DLD1 (cell line): ENCODE results near the gene SPOCK1.

ENCODE experiments used
- in situ Hi-C: cut with HindIII; loops from 2 replicates; pipeline ENCODE4 v1.10.0; 2017; ENCODE audit warnings: low sequenced_read_pairs

Gene SPOCK1

DNA sequence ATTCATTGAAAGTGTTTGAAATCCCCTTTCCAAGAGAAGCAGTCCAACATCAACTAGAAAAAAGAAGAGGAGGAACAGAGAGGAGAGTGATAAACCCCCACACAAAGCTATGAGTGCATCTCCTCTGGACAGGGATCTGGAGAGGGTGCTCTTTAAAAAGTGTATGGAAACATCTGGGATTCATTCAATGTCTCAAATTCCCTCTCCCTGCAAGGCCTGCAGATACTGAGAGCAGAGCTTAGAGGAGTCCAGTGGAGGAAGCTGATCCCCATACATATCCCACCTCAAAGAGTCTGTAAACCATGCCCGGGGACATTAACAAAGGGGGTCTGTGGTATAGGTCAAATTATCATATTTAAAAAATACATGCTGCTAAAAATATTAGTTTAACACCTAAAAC lies 2.2 kb downstream of the SPOCK1 start:
- in situ Hi-C loops: no loop called here

- in situ Hi-C loops: no loop called here
These were observed 6.8 kb downstream of the SPOCK1 start for GRCh38 chr5:137492331-137492730.

DNA sequence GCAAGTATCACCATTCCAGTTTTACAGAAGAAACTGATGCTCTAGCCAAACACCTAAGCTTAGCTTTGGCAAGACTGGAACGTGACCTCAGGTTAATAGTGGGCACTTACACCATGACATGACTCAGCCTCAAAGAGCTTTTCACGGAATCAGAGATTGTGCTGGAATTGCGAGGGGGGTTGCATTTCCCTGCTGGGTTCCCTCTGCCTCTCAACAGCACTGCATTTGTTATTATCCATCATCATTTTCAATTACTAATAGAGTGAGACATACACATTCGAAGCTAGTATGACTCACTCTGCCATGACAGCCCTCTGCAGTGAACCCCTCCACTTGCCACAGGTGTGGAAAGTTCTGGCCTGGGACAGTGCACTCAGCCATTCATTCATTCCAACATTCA lies 8.0 kb downstream of the SPOCK1 start:
- in situ Hi-C loops: no loop called here

DNA sequence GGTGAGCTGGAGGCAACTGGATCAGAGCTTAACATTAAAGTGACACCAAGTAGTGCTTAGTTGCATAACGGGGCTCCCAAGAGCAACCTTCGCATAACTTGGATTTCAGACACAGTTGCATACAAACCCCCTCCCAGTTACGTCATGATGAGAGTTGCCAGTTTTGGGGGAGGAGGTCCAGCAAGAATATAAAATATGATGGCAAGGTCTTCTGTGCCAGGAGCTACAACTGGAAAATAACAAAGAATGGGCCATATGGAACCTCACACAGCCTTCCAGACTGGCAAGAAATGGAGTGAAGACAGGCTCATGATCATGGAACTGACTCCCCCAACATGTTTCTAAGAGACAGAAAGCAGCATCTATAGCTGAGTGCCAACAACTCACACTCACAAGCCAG lies 8.5 kb downstream of the SPOCK1 start:
- in situ Hi-C loops: no loop called here

DNA sequence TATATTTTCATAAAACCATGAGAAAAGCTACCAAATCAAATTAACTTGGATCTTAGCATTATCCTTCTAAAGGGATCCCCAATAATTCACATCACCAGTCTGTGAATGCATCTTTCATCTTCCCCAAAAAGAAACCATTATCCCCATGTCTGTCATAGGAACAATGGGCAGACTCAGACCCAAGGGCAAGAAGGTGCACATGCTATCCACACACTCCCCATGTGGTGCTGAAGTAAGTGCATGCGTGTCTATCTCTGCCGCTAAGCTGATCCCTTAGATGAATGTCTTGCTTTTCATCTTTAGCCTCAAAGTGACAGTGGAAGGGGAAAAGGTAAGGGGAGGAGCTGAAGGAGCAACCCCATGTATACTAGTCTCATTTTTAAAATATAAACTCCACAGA lies 10.2 kb downstream of the SPOCK1 start:
- in situ Hi-C loops: no loop called here

- in situ Hi-C loops: no loop called here
These were observed 10.6 kb downstream of the SPOCK1 start for GRCh38 chr5:137488516-137488915.

DNA sequence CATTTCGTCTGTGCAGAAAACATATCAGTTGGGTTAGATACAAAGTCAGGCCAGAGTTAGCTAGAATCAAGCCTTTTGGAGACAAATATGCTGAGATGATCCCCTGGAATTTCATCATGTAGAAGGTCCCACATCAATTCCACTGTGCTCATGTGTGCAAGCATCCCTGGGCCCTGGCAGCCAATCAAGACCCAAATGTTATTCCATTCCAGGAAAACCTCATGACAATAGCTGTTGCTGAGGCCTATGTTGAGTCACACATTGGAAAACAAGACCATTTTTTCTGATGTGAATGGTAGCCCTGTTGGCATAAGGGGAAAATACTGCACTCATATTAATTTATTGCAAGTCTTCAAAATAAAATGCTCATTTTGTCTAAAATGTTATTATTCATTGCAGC lies 11.5 kb downstream of the SPOCK1 start:
- in situ Hi-C loops: no loop called here

DNA sequence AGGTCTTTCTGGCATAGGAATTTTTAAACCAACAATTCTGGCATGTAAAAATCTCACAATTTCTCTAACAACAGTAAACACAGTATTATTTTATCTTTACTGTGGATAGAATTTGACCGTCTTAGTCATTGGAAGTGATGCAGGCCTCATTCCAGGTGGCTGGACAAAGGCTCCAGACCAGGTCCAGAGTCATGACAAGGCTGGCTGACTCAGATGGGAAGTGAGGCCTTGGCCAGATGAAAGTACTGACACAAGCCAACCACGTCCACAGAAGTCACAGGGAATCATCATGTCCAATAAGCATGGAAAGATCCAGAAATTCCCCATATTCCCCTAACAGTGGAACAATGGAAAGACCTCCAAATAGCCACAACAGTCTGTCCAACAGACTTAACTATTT lies 12.4 kb downstream of the SPOCK1 start:
- in situ Hi-C loops: no loop called here

DNA sequence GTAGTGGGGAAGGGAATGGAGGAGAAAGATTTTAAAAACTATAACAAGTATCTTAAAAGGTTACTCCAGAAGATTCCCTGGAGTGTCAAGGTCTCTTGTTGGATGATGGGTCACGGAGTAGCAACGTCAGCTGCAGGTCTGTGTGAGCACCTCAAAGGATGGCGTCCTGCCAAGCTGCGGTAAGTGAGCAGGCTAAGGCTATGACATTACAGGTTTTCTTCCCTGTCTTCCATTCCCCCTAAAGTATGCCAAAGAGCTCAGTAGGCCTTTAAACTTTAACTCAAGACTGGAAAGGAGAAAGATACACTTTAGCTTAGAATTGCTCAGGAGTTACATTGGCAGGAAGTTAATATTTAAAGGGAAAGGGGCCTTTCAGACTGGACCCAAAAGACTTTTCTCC lies 17.5 kb downstream of the SPOCK1 start:
- in situ Hi-C loops: no loop called here

- in situ Hi-C loops: no loop called here
These were observed 21.1 kb downstream of the SPOCK1 start for GRCh38 chr5:137478043-137478442.

DNA sequence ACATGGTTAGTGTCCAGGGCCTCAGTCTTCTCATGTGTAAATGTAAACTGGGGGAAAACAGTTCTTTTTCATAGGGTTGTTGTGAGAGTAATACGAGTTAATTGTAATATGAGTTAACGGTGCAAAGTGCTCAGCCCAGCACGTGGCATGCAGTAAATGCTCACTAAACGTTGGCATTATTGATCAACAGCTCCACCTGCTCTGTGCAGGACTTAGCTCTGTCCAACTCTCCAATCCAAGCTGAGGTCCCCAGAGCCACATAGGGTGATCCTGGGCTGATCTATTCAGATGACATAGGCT lies 28.3 kb downstream of the SPOCK1 start:
- in situ Hi-C loops: no loop called here

- in situ Hi-C loops: no loop called here
These were observed 28.8 kb downstream of the SPOCK1 start for GRCh38 chr5:137470111-137470920.

GRCh38 chr5:137466889-137467288 lies 32.2 kb downstream of the SPOCK1 start:
- in situ Hi-C loops: loop anchor here (5.0 kb wide), 1 partner anchor 35 kb away; no protein-coding TSS in a partner anchor

GRCh38 chr5:137465930-137466329 lies 33.2 kb downstream of the SPOCK1 start:
- in situ Hi-C loops: loop anchor here (5.0 kb wide), 1 partner anchor 34 kb away; no protein-coding TSS in a partner anchor

DNA sequence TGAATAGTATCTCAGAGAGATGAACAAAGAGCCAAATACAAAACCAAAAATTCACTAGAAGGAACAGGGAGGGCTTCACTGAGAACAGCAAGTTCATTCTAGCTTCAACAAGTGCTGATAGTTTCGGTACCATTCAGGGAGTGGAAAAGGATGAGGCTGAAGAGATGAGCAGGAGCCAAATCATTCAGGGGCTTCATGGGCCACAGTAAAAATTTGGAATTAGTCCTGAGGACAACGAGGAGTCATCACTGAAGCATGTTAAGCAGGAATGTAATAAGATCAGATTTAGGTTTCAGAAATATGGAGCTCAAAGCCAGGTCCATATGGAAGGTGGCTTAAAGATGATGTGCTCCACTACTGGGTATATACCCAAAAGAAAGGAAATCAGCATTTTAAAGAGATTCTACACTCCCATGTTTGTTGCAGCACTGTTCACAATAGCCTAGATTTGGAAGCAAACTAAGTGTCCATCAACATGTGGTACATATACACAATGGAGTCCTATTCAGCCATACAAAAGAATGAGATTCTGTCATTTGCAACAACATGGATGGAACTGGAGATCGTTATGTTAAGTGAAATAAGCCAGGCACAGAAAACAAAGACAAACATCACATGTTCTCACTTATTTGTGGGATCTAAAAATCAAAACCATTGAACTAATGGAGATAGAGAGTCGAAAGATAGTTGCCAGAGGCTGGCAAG lies 36.2 kb downstream of the SPOCK1 start:
- in situ Hi-C loops: no loop called here

DNA sequence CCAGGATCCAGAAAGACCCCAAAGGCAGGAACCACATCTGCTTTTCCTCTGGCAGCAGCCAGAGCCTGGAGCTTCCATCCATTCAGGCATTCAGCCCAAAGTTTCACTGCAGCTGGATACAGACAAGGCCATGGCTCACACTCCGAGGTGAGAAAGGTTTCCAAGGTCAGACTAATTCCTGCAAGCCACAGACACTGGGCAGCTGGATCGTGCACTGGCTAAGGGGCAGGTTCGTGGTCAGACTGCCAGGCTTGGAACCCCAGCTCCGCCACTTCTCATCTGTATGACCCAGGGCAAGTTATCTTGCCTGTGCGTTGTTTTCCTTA lies 36.9 kb downstream of the SPOCK1 start:
- in situ Hi-C loops: no loop called here

DNA sequence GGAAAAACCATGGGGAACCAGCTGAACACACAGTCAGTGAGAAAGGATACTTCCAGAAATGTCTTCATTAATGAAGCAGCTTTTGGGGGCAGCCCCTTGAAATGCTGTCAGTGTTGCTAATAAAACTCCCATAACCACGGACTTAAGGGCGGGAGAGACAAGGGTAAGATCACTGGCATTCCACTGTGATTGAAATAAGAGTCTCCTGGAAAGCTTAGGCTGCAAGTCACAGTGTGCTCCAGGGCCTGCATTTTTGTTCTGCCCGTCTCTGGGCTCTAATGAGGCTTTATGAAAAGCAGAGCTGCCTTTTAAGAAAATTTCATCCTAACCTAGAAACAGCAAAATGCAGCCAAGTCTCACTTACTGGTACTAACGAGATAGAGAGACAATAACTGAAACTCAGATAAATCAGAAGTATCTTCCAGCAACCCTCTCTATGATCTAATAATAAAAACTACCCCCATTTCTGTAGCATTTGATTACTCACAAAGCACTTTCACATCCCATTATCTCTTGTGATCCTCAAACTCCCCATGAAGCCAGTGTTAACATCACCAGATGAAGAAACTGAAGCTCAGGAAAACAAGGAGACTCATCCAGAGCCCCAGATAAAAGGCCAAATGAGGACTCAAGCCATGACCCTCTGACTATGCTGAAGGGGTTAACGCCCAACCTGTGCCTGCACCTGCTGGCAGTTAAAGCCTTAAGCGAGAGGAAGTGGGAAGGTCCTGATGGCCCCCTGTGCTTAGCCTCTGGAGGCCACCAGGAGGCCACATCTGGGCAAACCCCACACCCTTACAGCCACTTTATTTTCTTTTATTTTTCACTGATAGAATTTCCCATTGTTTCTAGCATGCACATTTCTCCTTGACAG lies 37.5 kb downstream of the SPOCK1 start:
- in situ Hi-C loops: no loop called here

DNA sequence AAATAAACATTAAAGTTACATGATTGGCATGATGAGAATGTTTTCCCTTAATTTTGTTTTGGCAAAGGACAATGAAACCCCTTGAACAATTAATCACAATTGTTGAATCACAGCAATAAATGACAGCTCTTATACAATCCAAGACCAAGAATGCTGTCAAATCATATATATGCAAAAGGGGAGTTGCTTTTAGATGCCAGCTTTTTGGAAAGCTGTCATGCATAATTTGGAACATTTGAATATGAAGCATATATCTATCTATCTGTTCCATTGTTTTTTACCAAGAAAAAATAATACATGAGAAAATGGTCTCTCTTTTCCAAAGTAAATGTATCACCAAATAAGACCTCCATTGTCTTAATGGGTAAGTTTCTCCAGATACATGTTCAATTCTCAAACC lies 44.5 kb downstream of the SPOCK1 start:
- in situ Hi-C loops: no loop called here

GRCh38 chr5:137453483-137454080 lies 45.5 kb downstream of the SPOCK1 start:
- in situ Hi-C loops: no loop called here

- in situ Hi-C loops: no loop called here
These were observed 48.4 kb downstream of the SPOCK1 start for GRCh38 chr5:137450759-137451158.

DNA sequence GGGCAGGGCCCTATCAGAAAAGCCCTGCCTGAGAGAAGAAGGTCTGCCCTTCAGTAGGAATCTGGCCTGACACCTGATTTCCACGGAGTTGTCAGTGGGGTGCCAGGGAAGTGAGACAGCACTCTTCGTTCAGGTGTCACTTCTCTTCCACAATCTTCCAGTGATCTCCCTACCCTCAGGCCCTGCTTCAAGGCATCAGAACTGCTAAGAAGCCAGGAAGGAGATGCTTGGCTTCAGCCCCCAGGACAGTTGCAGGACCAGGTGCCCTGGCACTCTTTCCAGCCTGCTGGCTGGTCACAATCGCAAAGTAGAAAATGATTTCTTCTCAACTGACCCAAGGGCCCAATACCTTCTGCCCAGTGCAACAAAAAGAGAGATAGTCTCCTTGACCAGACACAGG lies 50.3 kb downstream of the SPOCK1 start:
- in situ Hi-C loops: no loop called here
